ENCODE results near the gene INAFM2.

Gene INAFM2

GRCh38 chr15:40365016-40365415 is 41.5 kb downstream of the INAFM2 start:
- no peak for DNase-seq (ENCODE audit: low read depth)

DNA sequence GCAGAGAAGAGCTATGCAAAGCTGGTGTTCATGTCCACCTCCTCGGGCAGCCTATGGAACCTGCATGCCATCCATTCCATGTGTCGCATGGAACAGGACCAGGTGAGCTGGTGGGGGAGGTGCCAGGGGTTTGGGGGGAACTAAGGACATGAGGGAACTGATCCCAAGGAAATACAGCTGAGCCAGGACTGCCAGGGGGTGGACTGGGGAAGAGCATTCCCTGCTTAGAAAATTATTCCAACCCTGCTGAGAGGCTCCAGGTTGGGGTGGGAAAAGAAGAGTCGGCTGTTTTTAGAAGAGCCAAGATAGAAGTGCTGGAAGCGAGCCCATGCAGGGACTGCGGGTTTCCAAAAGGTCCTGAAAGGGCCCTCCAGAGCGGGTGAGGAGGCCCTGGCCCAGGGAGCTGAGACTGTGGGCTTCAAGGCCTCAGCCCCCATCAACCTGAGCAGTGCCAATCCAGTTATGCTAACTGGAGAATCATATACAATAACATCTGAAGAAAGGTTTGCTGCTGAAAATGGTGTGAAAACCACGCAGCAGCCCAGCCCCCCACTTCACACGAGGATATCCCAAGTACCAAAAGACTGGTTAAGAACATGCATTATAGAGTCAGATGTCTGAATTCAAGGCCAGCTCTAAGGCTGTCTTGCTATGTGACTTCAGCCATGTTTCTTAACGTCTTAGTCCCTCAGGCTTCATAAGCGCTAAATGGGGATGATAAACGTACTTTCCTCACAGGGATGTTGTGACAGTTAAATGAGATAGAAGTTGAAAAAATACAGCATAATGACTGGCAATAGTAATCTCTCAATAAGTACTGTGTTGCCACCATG is 42.3 kb downstream of the INAFM2 start:
- DNase-seq (ENCODE audit: low read depth) = no peak

- DNase-seq (ENCODE audit: low read depth) = no peak
These were observed 43.2 kb downstream of the INAFM2 start for GRCh38 chr15:40366457-40367370.

GRCh38 chr15:40367371-40367685 is 43.8 kb downstream of the INAFM2 start:
- DNase-seq (ENCODE audit: low read depth) = no peak

DNA sequence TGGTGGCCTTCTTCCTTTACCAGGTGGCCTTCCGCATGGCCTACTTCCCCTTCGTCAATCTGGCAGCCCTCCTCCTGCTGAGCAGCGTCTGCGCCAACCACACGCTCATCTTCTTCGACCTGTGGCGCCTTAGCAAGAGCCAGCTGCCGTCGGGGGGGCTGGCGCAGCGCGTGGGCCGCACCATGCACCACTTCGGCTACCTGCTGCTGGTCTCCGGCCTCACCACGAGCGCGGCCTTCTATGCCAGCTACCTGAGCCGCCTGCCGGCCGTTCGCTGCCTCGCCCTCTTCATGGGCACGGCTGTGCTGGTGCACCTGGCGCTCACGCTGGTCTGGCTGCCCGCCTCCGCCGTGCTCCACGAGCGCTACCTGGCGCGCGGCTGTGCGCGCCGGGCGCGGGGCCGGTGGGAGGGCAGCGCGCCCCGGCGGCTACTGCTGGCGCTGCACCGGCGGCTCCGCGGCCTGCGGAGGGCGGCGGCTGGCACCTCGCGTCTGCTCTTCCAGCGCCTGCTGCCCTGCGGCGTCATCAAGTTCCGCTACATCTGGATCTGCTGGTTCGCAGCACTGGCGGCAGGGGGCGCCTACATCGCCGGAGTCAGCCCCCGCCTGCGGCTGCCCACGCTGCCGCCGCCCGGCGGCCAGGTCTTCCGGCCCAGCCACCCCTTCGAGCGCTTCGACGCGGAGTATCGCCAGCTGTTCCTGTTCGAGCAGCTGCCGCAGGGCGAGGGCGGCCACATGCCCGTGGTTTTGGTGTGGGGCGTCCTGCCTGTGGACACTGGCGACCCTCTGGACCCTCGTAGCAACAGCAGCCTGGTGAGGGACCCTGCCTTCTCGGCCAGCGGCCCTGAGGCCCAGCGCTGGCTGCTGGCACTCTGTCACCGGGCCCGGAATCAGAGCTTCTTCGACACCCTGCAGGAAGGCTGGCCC is 44.5 kb downstream of the INAFM2 start:
- DNase-seq (ENCODE audit: low read depth) = peak; percentile 65

DNA sequence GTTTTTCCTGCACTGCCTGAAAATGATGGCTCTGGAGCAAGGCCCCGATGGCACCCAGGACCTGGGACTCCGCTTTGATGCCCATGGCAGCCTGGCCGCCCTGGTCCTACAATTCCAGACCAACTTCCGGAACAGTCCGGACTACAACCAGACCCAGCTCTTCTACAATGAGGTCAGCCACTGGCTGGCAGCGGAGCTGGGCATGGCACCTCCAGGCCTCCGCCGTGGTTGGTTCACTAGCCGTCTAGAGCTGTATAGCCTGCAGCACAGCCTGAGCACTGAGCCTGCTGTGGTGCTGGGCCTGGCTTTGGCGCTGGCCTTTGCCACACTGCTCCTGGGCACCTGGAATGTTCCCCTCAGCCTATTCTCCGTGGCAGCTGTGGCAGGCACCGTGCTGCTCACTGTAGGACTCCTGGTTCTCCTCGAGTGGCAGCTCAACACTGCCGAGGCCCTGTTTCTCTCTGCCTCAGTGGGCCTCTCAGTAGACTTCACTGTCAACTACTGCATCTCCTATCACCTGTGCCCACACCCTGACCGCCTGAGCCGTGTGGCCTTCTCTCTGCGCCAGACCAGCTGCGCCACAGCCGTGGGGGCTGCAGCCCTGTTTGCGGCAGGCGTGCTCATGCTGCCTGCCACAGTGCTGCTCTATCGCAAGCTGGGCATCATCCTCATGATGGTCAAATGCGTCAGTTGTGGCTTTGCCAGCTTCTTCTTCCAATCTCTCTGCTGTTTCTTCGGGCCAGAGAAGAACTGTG is 45.4 kb downstream of the INAFM2 start:
- DNase-seq (ENCODE audit: low read depth) = no peak

- DNase-seq (ENCODE audit: low read depth) = no peak
These were observed 46.0 kb downstream of the INAFM2 start for GRCh38 chr15:40369474-40369869.

- DNase-seq (ENCODE audit: low read depth) = no peak
These were observed 46.5 kb downstream of the INAFM2 start for GRCh38 chr15:40369971-40370370.

DNA sequence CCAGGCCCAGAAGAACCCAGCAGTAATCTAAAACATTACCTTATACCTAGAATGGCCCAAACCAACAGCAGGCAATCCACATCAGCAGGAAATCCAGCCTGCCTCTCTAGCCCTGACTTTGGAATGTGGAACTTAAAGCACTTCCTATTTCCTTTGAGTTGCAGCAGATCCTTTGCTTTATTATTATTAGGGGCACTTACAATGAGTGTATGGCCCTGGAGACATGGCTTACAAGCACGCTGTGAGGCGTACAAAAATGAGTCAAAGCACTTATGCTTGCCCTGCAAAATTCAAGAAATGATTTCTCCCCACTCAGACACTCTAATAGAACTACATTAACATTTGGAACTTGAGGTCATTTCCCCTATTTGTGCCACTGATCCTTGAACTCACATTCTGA is 49.5 kb downstream of the INAFM2 start:
- DNase-seq (ENCODE audit: low read depth) = no peak

All from GM04504 (cell line).